HG02571 (cell line): ENCODE data around the gene WDR49.
A peak's percentile ranks its signal among the peaks of the same experiment; 100 is the strongest.

Experiments
- ATAC-seq: cut with Tn5 transposase; IDR thresholded peaks from one replicate; pipeline ENCODE4 v1.9.1; 2021; ENCODE audit warnings: mild to moderate bottlenecking, moderate library complexity; ENCODE audit not compliant: unreplicated experiment

The WDR49 gene

GRCh38 chr3:167653760-167654159 is at the start of gene WDR49:
WDR49 (minus strand) TSS chr3:167653942; CDS start chr3:167653425, 517 bp downstream.
- no peak for ATAC-seq

GRCh38 chr3:167700926-167701325 is 47.2 kb upstream of the WDR49 start:
- no peak for ATAC-seq

GRCh38 chr3:167700046-167700445 is 46.3 kb upstream of the WDR49 start:
- ATAC-seq, result no peak

- ATAC-seq, result no peak
Observed at GRCh38 chr3:167694121-167694520, 40.4 kb upstream of the WDR49 start.

GRCh38 chr3:167691366-167691765 is 37.6 kb upstream of the WDR49 start:
- peak; percentile 100 for ATAC-seq

GRCh38 chr3:167684388-167684993 is 30.7 kb upstream of the WDR49 start:
- ATAC-seq, result peak; percentile 74

- no peak for ATAC-seq
Observed at GRCh38 chr3:167679526-167679925, 25.8 kb upstream of the WDR49 start.

GRCh38 chr3:167675848-167676247 is 22.1 kb upstream of the WDR49 start:
- ATAC-seq, result no peak

- no peak for ATAC-seq
Observed at GRCh38 chr3:167673221-167673620, 19.5 kb upstream of the WDR49 start.

- ATAC-seq, result no peak
Observed at GRCh38 chr3:167671878-167672427, 18.2 kb upstream of the WDR49 start.

GRCh38 chr3:167669699-167670098 is 16.0 kb upstream of the WDR49 start:
- ATAC-seq, result no peak

- no peak for ATAC-seq
Observed at GRCh38 chr3:167668651-167669050, 14.9 kb upstream of the WDR49 start.

- no peak for ATAC-seq
Observed at GRCh38 chr3:167666563-167666962, 12.8 kb upstream of the WDR49 start.

GRCh38 chr3:167662919-167663400 is 9.2 kb upstream of the WDR49 start:
- no peak for ATAC-seq

- no peak for ATAC-seq
Observed at GRCh38 chr3:167657684-167658225, 4.0 kb upstream of the WDR49 start.

GRCh38 chr3:167656821-167657220 is 3.1 kb upstream of the WDR49 start:
- ATAC-seq, result no peak

GRCh38 chr3:167653155-167653554 is 587 bp downstream of the WDR49 start:
- ATAC-seq, result no peak

- no peak for ATAC-seq
Observed at GRCh38 chr3:167651826-167652225, 1.9 kb downstream of the WDR49 start.

GRCh38 chr3:167650459-167650858 is 3.3 kb downstream of the WDR49 start:
- ATAC-seq, result no peak

GRCh38 chr3:167649746-167650145 is 4.0 kb downstream of the WDR49 start:
- no peak for ATAC-seq

GRCh38 chr3:167644611-167645010 is 9.1 kb downstream of the WDR49 start:
- no peak for ATAC-seq

GRCh38 chr3:167631471-167631870 is 22.3 kb downstream of the WDR49 start:
- ATAC-seq, result no peak

- no peak for ATAC-seq
Observed at GRCh38 chr3:167626490-167626889, 27.3 kb downstream of the WDR49 start.
